Loucy (cell line): ENCODE results near the gene CRYGC.

Experiments
- CTCF ChIP-seq: fragments of 200-600 bp; sonication (generic); conservative IDR thresholded peaks from 2 replicates; pipeline ENCODE4 v1.5.1; 2014; ENCODE audit warnings: mild to moderate bottlenecking, antibody characterized with exemption, low read length
- EZH2phosphoT487 ChIP-seq: fragments of 200-600 bp; IDR thresholded peaks from 2 replicates; pipeline ENCODE4 v1.6.1; 2018; ENCODE audit warnings: antibody characterized with exemption, mild to moderate bottlenecking, moderate library complexity, borderline replicate concordance

- no peak for TF ChIP-seq CTCF
- TF ChIP-seq EZH2phosphoT487, result no peak
Observed at GRCh38 chr2:208093128-208093527, 36.5 kb downstream of the CRYGC start.
